HCEC 1CT (cell line): Measurements from ENCODE around the gene MTCL1.

Experiments
- DNase-seq: peaks from one replicate; pipeline ENCODE4 v3.0.0-alpha.2; 2017

MTCL1 gene

GRCh38 chr18:8715599-8715998, 10.2 kb downstream of the MTCL1 start:
- no peak for DNase-seq

GRCh38 chr18:8717011-8717770, 11.8 kb downstream of the MTCL1 start:
- DNase-seq: no peak

GRCh38 chr18:8718401-8718913, 13.1 kb downstream of the MTCL1 start:
- no peak for DNase-seq

- DNase-seq: no peak
Observed at GRCh38 chr18:8719192-8719591, 13.8 kb downstream of the MTCL1 start.

- DNase-seq: no peak
Observed at GRCh38 chr18:8720141-8720540, 14.8 kb downstream of the MTCL1 start.

GRCh38 chr18:8721094-8721669, 15.8 kb downstream of the MTCL1 start:
- DNase-seq: no peak

GRCh38 chr18:8721716-8722115, 16.4 kb downstream of the MTCL1 start:
- DNase-seq: peak; percentile 42

- no peak for DNase-seq
Observed at GRCh38 chr18:8722946-8723820, 17.8 kb downstream of the MTCL1 start.

GRCh38 chr18:8724452-8724851, 19.1 kb downstream of the MTCL1 start:
- DNase-seq: no peak

- no peak for DNase-seq
Observed at GRCh38 chr18:8726281-8726680, 20.9 kb downstream of the MTCL1 start.

- DNase-seq: no peak
Observed at GRCh38 chr18:8726963-8727705, 21.8 kb downstream of the MTCL1 start.

- DNase-seq: peak; percentile 35
Observed at GRCh38 chr18:8730080-8730827, 24.9 kb downstream of the MTCL1 start.

- no peak for DNase-seq
Observed at GRCh38 chr18:8732442-8733360, 27.3 kb downstream of the MTCL1 start.

GRCh38 chr18:8734496-8734895, 29.1 kb downstream of the MTCL1 start:
- DNase-seq: no peak

- DNase-seq: no peak
Observed at GRCh38 chr18:8735274-8735673, 29.9 kb downstream of the MTCL1 start.

- DNase-seq: no peak
Observed at GRCh38 chr18:8741117-8741516, 35.8 kb downstream of the MTCL1 start.

GRCh38 chr18:8741532-8741931, 36.2 kb downstream of the MTCL1 start:
- no peak for DNase-seq

- DNase-seq: no peak
Observed at GRCh38 chr18:8742387-8743361, 37.3 kb downstream of the MTCL1 start.

- no peak for DNase-seq
Observed at GRCh38 chr18:8744038-8744437, 38.7 kb downstream of the MTCL1 start.

- no peak for DNase-seq
Observed at GRCh38 chr18:8744656-8745055, 39.3 kb downstream of the MTCL1 start.
